Choroid plexus epithelial cell (primary cell): ENCODE data around the gene LRP4.

ENCODE experiments used
- DNase-seq: peaks from one replicate; pipeline ENCODE4 v3.0.0-alpha.2; 2010; ENCODE audit warnings: low read depth
- H3K4me3 ChIP-seq: 2 replicates; pipeline ENCODE4 v1.5.1; 2011; ENCODE audit warnings: low read depth, mild to moderate bottlenecking, control low read depth, low read length, moderate library complexity
- CTCF ChIP-seq: conservative IDR thresholded peaks from 2 replicates; pipeline ENCODE4 v1.5.1; 2011; ENCODE audit warnings: low read depth, mild to moderate bottlenecking, control low read depth, inconsistent platforms, low read length, moderate library complexity

LRP4 gene

GRCh38 chr11:46865340-46865739, 53.0 kb downstream of the LRP4 start:
- no peak overlapping the region for H3K4me3 ChIP-seq
- TF ChIP-seq CTCF: no peak
- peak; percentile 92 for DNase-seq

- no peak for DNase-seq
- no peak for TF ChIP-seq CTCF
Measured at GRCh38 chr11:46860218-46860617, 58.1 kb downstream of the LRP4 start.

DNA sequence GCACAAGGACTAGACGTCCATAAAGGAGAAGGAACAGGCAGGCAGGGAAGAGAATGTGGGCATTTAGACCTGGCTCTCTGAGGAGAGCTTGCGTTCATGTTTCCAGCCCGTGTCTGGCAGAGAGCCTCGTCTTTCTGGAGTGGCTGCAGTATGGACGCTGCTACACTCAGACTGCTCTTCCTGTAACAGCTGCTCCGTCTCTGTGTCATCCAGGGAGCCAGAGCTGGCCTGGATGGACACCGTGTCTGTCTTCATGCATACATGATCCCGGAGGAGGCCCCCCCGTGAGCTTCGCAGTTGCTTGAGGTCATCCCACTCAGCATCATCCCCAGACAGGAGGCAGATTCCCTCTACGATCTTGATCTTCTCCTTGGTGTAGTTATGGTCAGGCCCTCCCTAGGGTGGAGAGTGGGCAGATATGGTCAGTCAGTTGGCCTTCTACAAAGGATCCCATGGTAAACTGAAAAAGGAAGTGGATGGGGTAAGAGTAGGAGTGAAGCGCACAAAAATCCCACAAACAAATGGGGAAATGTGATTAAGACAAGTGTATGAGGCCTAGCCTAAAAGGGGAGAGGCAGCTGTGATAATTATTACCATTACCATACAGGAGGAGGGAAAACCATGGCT, 59.3 kb downstream of the LRP4 start:
- DNase-seq: no peak
- TF ChIP-seq CTCF: no peak
- H3K4me3 ChIP-seq: no peak overlapping the region

More at GRCh38 chr11:46860218-46860617, 58.1 kb downstream of the LRP4 start:
- no peak overlapping the region for H3K4me3 ChIP-seq

DNA sequence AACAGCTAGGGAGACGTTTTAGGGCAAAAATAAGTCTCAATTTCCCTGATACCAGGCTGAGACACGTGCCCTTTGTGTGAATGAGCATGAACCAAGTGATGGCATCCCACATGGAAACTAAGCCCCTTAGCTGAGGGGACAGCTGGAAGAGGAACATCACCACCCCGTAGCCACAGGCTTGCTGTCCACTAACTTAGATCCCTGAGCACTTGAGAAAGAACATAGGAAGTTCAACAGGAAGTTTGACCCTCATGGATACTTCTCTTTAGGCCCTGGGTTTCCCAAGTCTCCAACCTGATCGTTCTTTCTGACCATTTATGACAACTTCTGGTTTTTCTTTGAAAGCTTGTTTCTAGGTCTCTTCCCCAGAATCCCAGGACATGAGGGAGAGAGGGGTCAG, 60.7 kb downstream of the LRP4 start:
- H3K4me3 ChIP-seq: no peak overlapping the region
- DNase-seq: no peak
- no peak for TF ChIP-seq CTCF

DNA sequence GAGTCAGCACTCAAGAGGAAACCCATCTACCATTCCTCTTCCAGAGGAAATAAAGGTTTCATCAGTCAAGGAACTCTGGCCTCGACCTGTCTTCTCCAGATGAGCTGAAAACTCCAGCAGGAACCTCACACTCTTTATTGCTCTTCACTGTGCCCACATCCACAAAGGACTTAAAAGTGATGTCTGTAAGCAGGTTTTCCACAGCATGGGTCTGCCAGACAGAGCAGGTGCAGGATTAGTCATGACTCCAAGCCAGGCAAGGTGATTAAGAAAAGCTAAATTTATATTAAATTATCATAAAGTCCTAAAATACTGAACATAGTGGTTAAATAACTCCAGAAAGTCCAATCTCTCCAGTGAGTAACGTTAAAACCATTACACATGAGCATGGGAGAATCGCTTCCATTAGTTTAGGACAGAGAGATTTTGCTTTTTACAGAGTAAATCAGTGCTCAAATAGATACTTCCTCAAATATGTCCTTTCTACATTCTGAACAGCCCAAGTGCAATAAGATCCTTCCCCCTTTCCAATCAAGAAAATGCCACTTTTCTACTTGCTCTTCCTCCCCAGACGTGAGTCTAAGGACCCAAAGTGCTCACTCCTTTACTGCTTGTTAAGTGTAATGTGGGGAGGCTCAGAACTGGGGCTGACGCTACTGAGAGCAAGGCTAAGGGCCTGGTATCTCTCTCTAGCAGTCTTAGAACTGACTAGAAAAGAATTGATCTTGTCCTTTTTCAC, 61.6 kb downstream of the LRP4 start:
- no peak for TF ChIP-seq CTCF
- no peak for DNase-seq
- no peak overlapping the region for H3K4me3 ChIP-seq

GRCh38 chr11:46855863-46856262, 62.5 kb downstream of the LRP4 start:
- TF ChIP-seq CTCF: no peak
- H3K4me3 ChIP-seq: no peak overlapping the region
- DNase-seq: no peak

DNA sequence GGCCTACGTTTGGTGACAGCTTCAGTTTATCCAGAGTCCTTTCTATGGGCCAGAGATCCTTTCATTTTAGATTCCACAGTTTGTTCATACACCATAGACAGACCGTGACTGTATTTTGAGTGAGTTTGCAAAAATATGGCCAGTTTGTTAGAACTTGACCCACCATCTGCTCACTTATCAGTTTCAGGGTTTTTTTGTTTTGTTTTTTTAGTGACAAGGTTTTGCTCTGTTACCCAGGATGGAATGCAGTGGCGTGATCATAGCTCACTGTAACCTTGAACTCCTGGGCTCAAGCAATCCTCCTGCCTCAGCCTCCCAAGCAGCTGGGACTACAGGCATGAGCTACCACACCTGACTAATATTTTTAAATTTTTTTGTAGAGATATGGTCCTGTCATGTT, 63.2 kb downstream of the LRP4 start:
- DNase-seq: peak; percentile 53
- TF ChIP-seq CTCF: no peak
- no peak overlapping the region for H3K4me3 ChIP-seq
